ENCODE results near the gene BCAT1.
"Not testable (repeated sequence)": the region's sequence is repeated elsewhere in the genome, so short reads cannot be mapped to it uniquely, and the experiment has no call there.

Gene BCAT1

GRCh38 chr12:24948757-24949722 lies at the start of gene BCAT1:
TSS of gene BCAT1 (minus strand) at chr12:24949101. CDS start at chr12:24948932, 169 bp downstream.
- peak; percentile 45 to 56 for DNase-seq

- no peak for DNase-seq
These were observed 49.2 kb upstream of the BCAT1 start for GRCh38 chr12:24997970-24998582.

- DNase-seq = no peak
These were observed 48.6 kb upstream of the BCAT1 start for GRCh38 chr12:24997496-24997895.

- no peak for DNase-seq
These were observed 47.9 kb upstream of the BCAT1 start for GRCh38 chr12:24996820-24997219.

GRCh38 chr12:24996102-24996797 lies 47.3 kb upstream of the BCAT1 start:
- DNase-seq = no peak

GRCh38 chr12:24993793-24994192 lies 44.9 kb upstream of the BCAT1 start:
- no peak for DNase-seq

GRCh38 chr12:24991209-24992049 lies 42.5 kb upstream of the BCAT1 start:
- no peak for DNase-seq

- no peak for DNase-seq
These were observed 40.3 kb upstream of the BCAT1 start for GRCh38 chr12:24989216-24989615.

- DNase-seq = no peak
These were observed 33.3 kb upstream of the BCAT1 start for GRCh38 chr12:24982250-24982649.

GRCh38 chr12:24979976-24980730 lies 31.3 kb upstream of the BCAT1 start:
- no peak for DNase-seq

GRCh38 chr12:24979329-24979728 lies 30.4 kb upstream of the BCAT1 start:
- DNase-seq = no peak

GRCh38 chr12:24977711-24978110 lies 28.8 kb upstream of the BCAT1 start:
- DNase-seq = no peak

- DNase-seq = no peak
These were observed 28.2 kb upstream of the BCAT1 start for GRCh38 chr12:24977060-24977459.

- DNase-seq = no peak
These were observed 26.5 kb upstream of the BCAT1 start for GRCh38 chr12:24975425-24975824.

GRCh38 chr12:24974216-24974615 lies 25.3 kb upstream of the BCAT1 start:
- no peak for DNase-seq

- no peak for DNase-seq
These were observed 23.2 kb upstream of the BCAT1 start for GRCh38 chr12:24972078-24972477.

GRCh38 chr12:24970177-24970576 lies 21.3 kb upstream of the BCAT1 start:
- DNase-seq = no peak

GRCh38 chr12:24966951-24967564 lies 18.2 kb upstream of the BCAT1 start:
- DNase-seq = no peak

- no peak for DNase-seq
These were observed 15.4 kb upstream of the BCAT1 start for GRCh38 chr12:24964342-24964741.

GRCh38 chr12:24960222-24960855 lies 11.4 kb upstream of the BCAT1 start:
- DNase-seq = peak; percentile 55 to 68

- not testable (repeated sequence) for DNase-seq
These were observed 7.5 kb upstream of the BCAT1 start for GRCh38 chr12:24956351-24956750.
